Measurements from ENCODE around the gene LMF2.

LMF2 gene

GRCh38 chr22:50526108-50526833, 18.8 kb upstream of the LMF2 start:
- peak; percentile 16 for TF ChIP-seq CTCF (IDR thresholded peaks at IDR 0.05; ENCODE audit: low read depth, low read length)
- peak; percentile 77 to 82 for DNase-seq (ENCODE audit: low read depth in 2 of 2)
- peak overlapping the region; percentile 75 to 82 for H3K4me3 ChIP-seq (replicated peaks in 1 of 2; ENCODE audit: low read depth in 2 of 2, low read length in 2 of 2)

GRCh38 chr22:50525858-50526107, 18.3 kb upstream of the LMF2 start:
- DNase-seq (ENCODE audit: low read depth in 2 of 2) = no peak
- TF ChIP-seq CTCF (IDR thresholded peaks at IDR 0.05; ENCODE audit: low read depth, low read length) = no peak
- peak overlapping the region; percentile 75 to 82 for H3K4me3 ChIP-seq (replicated peaks in 1 of 2; ENCODE audit: low read depth in 2 of 2, low read length in 2 of 2)

GRCh38 chr22:50525104-50525857, 17.8 kb upstream of the LMF2 start, which contains the start of gene SCO2:
TSS of gene SCO2 (minus strand) at chr22:50525598. CDS start at chr22:50524411, 1,187 bp downstream.
- DNase-seq (ENCODE audit: low read depth in 2 of 2) = peak; percentile 97 to 98
- TF ChIP-seq CTCF (IDR thresholded peaks at IDR 0.05; ENCODE audit: low read depth, low read length) = peak; percentile 31
- peak within 1 kb of the TSS; percentile 75 to 82 for H3K4me3 ChIP-seq (replicated peaks in 1 of 2; ENCODE audit: low read depth in 2 of 2, low read length in 2 of 2)

GRCh38 chr22:50524676-50525103, 17.2 kb upstream of the LMF2 start:
- peak overlapping the region; percentile 75 to 82 for H3K4me3 ChIP-seq (replicated peaks in 1 of 2; ENCODE audit: low read depth in 2 of 2, low read length in 2 of 2)
- DNase-seq (ENCODE audit: low read depth in 2 of 2) = no peak
- TF ChIP-seq CTCF (IDR thresholded peaks at IDR 0.05; ENCODE audit: low read depth, low read length) = no peak

GRCh38 chr22:50523806-50524675, 16.5 kb upstream of the LMF2 start:
- peak overlapping the region; percentile 75 to 82 for H3K4me3 ChIP-seq (replicated peaks in 1 of 2; ENCODE audit: low read depth in 2 of 2, low read length in 2 of 2)
- TF ChIP-seq CTCF (IDR thresholded peaks at IDR 0.05; ENCODE audit: low read depth, low read length) = no peak
- DNase-seq (ENCODE audit: low read depth in 2 of 2) = no peak

- TF ChIP-seq CTCF (IDR thresholded peaks at IDR 0.05; ENCODE audit: low read depth, low read length) = no peak
- DNase-seq (ENCODE audit: low read depth in 2 of 2) = no peak
- H3K4me3 ChIP-seq (replicated peaks in 1 of 2; ENCODE audit: low read depth in 2 of 2, low read length in 2 of 2) = no peak overlapping the region
Measured at GRCh38 chr22:50523458-50523805, 15.9 kb upstream of the LMF2 start.

Measured in cardiac fibroblast (primary cell).